ENCODE data around the gene MEIS2.
A peak's percentile ranks its signal among the peaks of the same experiment; 100 is the strongest.

The MEIS2 gene

DNA sequence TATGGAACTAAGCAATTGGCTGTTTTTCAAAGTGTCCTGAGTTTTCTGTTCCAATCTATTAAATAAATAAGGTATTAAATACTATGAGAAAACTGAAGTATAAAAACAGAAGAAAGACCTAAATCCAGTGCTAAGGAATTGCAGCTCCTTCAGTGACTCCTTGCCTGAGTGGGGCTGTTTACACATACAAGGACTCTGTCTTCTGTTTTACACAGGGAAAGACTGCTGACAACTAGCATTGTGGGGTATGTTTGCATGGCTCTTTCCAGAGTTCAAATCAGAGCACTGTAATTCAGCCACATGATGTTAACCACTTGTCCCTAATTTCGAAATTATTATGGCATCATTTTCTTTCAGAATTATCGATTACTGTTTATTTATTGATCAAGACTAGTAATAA, 31.3 kb upstream of the MEIS2 start:
- Histone ChIP-seq H3K4me1 (peaks cover 7% of the 10 kb centered on the region), H3K4me3 (no peak overlapping the region)
- in situ Hi-C loops (cut with MboI; ENCODE audit: low sequenced_read_pairs), result no loop called here

GRCh38 chr15:37130356-37130755, 30.0 kb upstream of the MEIS2 start:
- Histone ChIP-seq H3K9me3 (no peaks in the 10 kb centered on the region), H3K36me3 (replicated peaks) (no peaks in the 10 kb centered on the region), H3K4me1 (peaks cover 2% of the 10 kb centered on the region), H3K4me3 (no peak overlapping the region), H3K27me3 (ENCODE audit: low read depth) (no peaks in the 10 kb centered on the region)
- no peak for DNase-seq (ENCODE audit: low spot score in 2 of 2)
- in situ Hi-C loops (cut with MboI; ENCODE audit: low sequenced_read_pairs), result no loop called here

More for the DNA sequence above, 31.3 kb upstream of the MEIS2 start:
- no peak for DNase-seq (ENCODE audit: low spot score in 2 of 2)
- Histone ChIP-seq H3K27me3 (ENCODE audit: low read depth) (no peaks in the 10 kb centered on the region), H3K36me3 (replicated peaks) (no peaks in the 10 kb centered on the region), H3K9me3 (no peaks in the 10 kb centered on the region)

DNA sequence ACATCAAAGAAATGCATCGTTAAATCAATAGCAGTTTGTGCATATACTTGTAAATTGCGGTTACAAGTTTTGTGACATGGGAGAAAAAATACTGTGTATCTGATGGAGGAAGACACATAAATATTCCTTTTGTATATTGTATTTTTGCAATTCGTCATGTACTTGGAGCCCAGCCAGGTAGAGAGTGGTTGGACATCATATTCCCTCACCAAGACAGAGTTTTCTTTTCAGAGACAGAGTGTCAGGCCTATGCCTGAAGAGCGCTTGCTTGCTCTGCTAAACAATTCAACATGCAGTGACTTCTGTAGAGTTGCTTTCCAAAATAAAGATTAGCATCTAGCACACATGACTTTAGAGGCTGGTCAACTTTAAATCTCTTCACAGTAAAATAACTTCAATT, 24.8 kb upstream of the MEIS2 start:
- DNase-seq (ENCODE audit: low spot score in 2 of 2), result peak in 1 of 2 experiments; percentile 55
- H3K27me3 ChIP-seq (ENCODE audit: low read depth), result no peaks in the 10 kb centered on the region
- H3K36me3 ChIP-seq (replicated peaks), result no peaks in the 10 kb centered on the region
- H3K4me1 ChIP-seq, result peaks cover 16% of the 10 kb centered on the region
- no peak overlapping the region for H3K4me3 ChIP-seq
- in situ Hi-C loops (cut with MboI; ENCODE audit: low sequenced_read_pairs), result no loop called here
- H3K9me3 ChIP-seq, result no peaks in the 10 kb centered on the region

- H3K9me3 ChIP-seq, result no peaks in the 10 kb centered on the region
- H3K4me1 ChIP-seq, result peaks cover 16% of the 10 kb centered on the region
- in situ Hi-C loops (cut with MboI; ENCODE audit: low sequenced_read_pairs), result loop anchor here (25.0 kb wide), 2 partner anchors 612 to 1362 kb away; no protein-coding TSS in a partner anchor
- H3K4me3 ChIP-seq, result no peak overlapping the region
- no peaks in the 10 kb centered on the region for H3K27me3 ChIP-seq (ENCODE audit: low read depth)
- no peaks in the 10 kb centered on the region for H3K36me3 ChIP-seq (replicated peaks)
- DNase-seq (ENCODE audit: low spot score in 2 of 2), result no peak
These were observed 24.0 kb upstream of the MEIS2 start for GRCh38 chr15:37124331-37124730.

- Histone ChIP-seq H3K27me3 (ENCODE audit: low read depth) (no peaks in the 10 kb centered on the region), H3K9me3 (no peaks in the 10 kb centered on the region), H3K36me3 (replicated peaks) (no peaks in the 10 kb centered on the region), H3K4me3 (no peak overlapping the region), H3K4me1 (peaks cover 16% of the 10 kb centered on the region)
- in situ Hi-C loops (cut with MboI; ENCODE audit: low sequenced_read_pairs), result loop anchor here (25.0 kb wide), 2 partner anchors 610 to 1360 kb away; no protein-coding TSS in a partner anchor
- no peak for DNase-seq (ENCODE audit: low spot score in 2 of 2)
These were observed 22.4 kb upstream of the MEIS2 start for GRCh38 chr15:37122703-37123102.

GRCh38 chr15:37121492-37121891, 21.1 kb upstream of the MEIS2 start:
- no peaks in the 10 kb centered on the region for H3K9me3 ChIP-seq
- peaks cover 16% of the 10 kb centered on the region for H3K4me1 ChIP-seq
- H3K36me3 ChIP-seq (replicated peaks), result no peaks in the 10 kb centered on the region
- DNase-seq (ENCODE audit: low spot score in 2 of 2), result no peak
- in situ Hi-C loops (cut with MboI; ENCODE audit: low sequenced_read_pairs), result loop anchor here (25.0 kb wide), 2 partner anchors 609 to 1359 kb away; no protein-coding TSS in a partner anchor
- H3K27me3 ChIP-seq (ENCODE audit: low read depth), result no peaks in the 10 kb centered on the region
- H3K4me3 ChIP-seq, result no peak overlapping the region

GRCh38 chr15:37117030-37117429, 16.7 kb upstream of the MEIS2 start:
- peaks cover 18% of the 10 kb centered on the region for H3K4me1 ChIP-seq
- in situ Hi-C loops (cut with MboI; ENCODE audit: low sequenced_read_pairs), result loop anchor here (25.0 kb wide), 2 partner anchors 605 to 1355 kb away; no protein-coding TSS in a partner anchor
- no peaks in the 10 kb centered on the region for H3K27me3 ChIP-seq (ENCODE audit: low read depth)
- no peaks in the 10 kb centered on the region for H3K9me3 ChIP-seq
- H3K4me3 ChIP-seq, result no peak overlapping the region
- no peaks in the 10 kb centered on the region for H3K36me3 ChIP-seq (replicated peaks)
- DNase-seq (ENCODE audit: low spot score in 2 of 2), result no peak

- no peaks in the 10 kb centered on the region for H3K9me3 ChIP-seq
- no peak for DNase-seq (ENCODE audit: low spot score in 2 of 2)
- no peaks in the 10 kb centered on the region for H3K27me3 ChIP-seq (ENCODE audit: low read depth)
- no peak overlapping the region for H3K4me3 ChIP-seq
- peaks cover 20% of the 10 kb centered on the region for H3K4me1 ChIP-seq
- in situ Hi-C loops (cut with MboI; ENCODE audit: low sequenced_read_pairs), result loop anchor here (25.0 kb wide), 2 partner anchors 603 to 1353 kb away; no protein-coding TSS in a partner anchor
- H3K36me3 ChIP-seq (replicated peaks), result no peaks in the 10 kb centered on the region
These were observed 15.2 kb upstream of the MEIS2 start for GRCh38 chr15:37115538-37115937.

GRCh38 chr15:37112971-37113670, 12.8 kb upstream of the MEIS2 start:
- peaks cover 30% of the 10 kb centered on the region for H3K4me1 ChIP-seq
- no peaks in the 10 kb centered on the region for H3K9me3 ChIP-seq
- no peak overlapping the region for H3K4me3 ChIP-seq
- no peaks in the 10 kb centered on the region for H3K27me3 ChIP-seq (ENCODE audit: low read depth)
- in situ Hi-C loops (cut with MboI; ENCODE audit: low sequenced_read_pairs), result loop anchor here (25.0 kb wide), 2 partner anchors 601 to 1351 kb away; no protein-coding TSS in a partner anchor
- DNase-seq (ENCODE audit: low spot score in 2 of 2), result peak; percentile 23 to 60
- H3K36me3 ChIP-seq (replicated peaks), result no peaks in the 10 kb centered on the region

DNA sequence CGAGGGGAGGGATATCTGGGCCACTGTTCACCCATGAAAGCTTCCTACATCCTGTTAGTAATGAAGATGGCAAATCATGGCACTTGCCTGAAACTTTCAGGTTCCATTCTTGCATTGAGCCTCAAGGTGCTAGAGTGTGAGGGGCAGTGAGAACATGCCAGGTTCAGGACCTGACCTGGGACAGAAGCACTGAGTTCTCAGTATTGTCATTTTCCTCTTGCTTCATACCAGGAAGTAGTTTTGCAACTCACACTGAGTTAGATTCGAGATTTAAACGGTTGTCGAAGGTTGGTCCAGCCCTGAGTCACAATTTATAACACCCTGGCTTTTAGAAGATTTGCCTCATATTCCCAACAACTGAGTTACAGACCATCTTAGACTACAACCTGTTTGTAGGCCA, 11.8 kb upstream of the MEIS2 start:
- H3K9me3 ChIP-seq, result no peaks in the 10 kb centered on the region
- in situ Hi-C loops (cut with MboI; ENCODE audit: low sequenced_read_pairs), result loop anchor here (25.0 kb wide), 2 partner anchors 600 to 1350 kb away; no protein-coding TSS in a partner anchor
- H3K4me3 ChIP-seq, result no peak overlapping the region
- H3K27me3 ChIP-seq (ENCODE audit: low read depth), result no peaks in the 10 kb centered on the region
- no peak for DNase-seq (ENCODE audit: low spot score in 2 of 2)
- no peaks in the 10 kb centered on the region for H3K36me3 ChIP-seq (replicated peaks)
- peaks cover 30% of the 10 kb centered on the region for H3K4me1 ChIP-seq

DNA sequence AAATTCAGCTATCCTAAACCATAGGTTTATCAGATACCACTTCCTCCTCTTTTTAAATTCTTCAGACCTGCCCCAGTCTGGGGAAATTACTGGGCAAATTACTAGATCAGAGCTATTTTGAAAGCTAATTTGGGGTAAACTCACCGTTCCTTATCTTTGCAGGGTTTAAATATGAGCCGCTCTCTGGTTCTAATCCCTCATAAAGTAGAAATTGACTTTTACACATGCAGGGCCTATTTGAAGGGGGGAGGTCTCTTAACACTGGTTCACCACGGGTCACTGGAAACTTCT, 11.0 kb upstream of the MEIS2 start:
- DNase-seq (ENCODE audit: low spot score in 2 of 2), result no peak
- Histone ChIP-seq H3K36me3 (replicated peaks) (no peaks in the 10 kb centered on the region), H3K9me3 (no peaks in the 10 kb centered on the region), H3K27me3 (ENCODE audit: low read depth) (no peaks in the 10 kb centered on the region), H3K4me1 (peaks cover 30% of the 10 kb centered on the region), H3K4me3 (no peak overlapping the region)
- in situ Hi-C loops (cut with MboI; ENCODE audit: low sequenced_read_pairs), result loop anchor here (25.0 kb wide), 2 partner anchors 599 to 1349 kb away; no protein-coding TSS in a partner anchor

GRCh38 chr15:37109872-37110572, 9.7 kb upstream of the MEIS2 start:
- no peaks in the 10 kb centered on the region for H3K9me3 ChIP-seq
- in situ Hi-C loops (cut with MboI; ENCODE audit: low sequenced_read_pairs), result loop anchor here (10.0 to 25.0 kb wide), 3 partner anchors 225 to 1348 kb away; no protein-coding TSS in a partner anchor
- DNase-seq (ENCODE audit: low spot score in 2 of 2), result peak; percentile 41 to 70
- H3K36me3 ChIP-seq (replicated peaks), result no peaks in the 10 kb centered on the region
- peaks cover 32% of the 10 kb centered on the region for H3K4me1 ChIP-seq
- H3K27me3 ChIP-seq (ENCODE audit: low read depth), result no peaks in the 10 kb centered on the region
- H3K4me3 ChIP-seq, result peak overlapping the region; percentile 24

DNA sequence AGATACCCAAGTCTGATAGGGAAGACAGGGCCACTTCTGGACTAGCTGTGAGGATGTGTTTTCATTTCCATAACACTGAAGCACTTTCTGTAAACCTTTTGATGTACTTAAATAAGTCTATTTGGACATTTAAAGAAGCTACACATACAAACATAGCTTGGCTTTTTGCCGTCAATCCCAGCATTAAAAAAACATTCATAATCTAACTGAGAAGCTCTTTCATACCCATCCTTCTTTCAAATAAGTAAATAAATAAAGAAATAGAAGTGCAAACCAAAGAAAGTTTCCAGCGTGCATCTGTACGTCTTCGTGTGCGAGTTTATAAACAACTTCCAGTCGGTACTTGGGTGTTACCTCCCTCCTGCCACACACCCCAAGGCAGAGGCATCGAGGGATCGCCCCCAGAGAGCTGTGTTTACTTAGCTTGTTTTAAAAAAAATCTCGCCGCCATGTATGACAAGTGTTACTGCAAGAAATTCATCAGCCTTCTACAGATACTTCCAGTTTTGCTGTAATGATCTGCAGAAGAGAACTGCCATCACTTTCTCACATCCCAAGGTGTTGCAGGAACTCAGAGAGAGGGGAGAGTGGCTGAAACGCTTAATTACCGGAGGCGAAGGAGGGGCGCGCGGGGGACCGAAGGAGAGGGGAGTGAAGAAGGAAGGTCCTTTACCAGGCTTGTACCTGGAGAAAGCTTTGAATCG, 9.0 kb upstream of the MEIS2 start:
- Histone ChIP-seq H3K9me3 (no peaks in the 10 kb centered on the region), H3K4me3 (no peak overlapping the region), H3K27me3 (ENCODE audit: low read depth) (no peaks in the 10 kb centered on the region), H3K36me3 (replicated peaks) (no peaks in the 10 kb centered on the region), H3K4me1 (peaks cover 33% of the 10 kb centered on the region)
- in situ Hi-C loops (cut with MboI; ENCODE audit: low sequenced_read_pairs), result loop anchor here (10.0 to 25.0 kb wide), 3 partner anchors 225 to 1347 kb away; no protein-coding TSS in a partner anchor
- no peak for DNase-seq (ENCODE audit: low spot score in 2 of 2)
